DOHH2 (cell line): ENCODE measurements around the gene PIK3C2B.

Source experiments
- CTCF ChIP-seq: fragments of 200-600 bp; sonication (generic); IDR thresholded peaks from one replicate; pipeline ENCODE4 v1.5.1; 2014; ENCODE audit warnings: antibody characterized with exemption, mild to moderate bottlenecking, low read depth, low read length; ENCODE audit not compliant: poor library complexity, severe bottlenecking
- EZH2phosphoT487 ChIP-seq: fragments of 200-600 bp; sonication (generic); IDR thresholded peaks from 2 replicates; pipeline ENCODE4 v1.6.1; 2017; ENCODE audit warnings: borderline replicate concordance, mild to moderate bottlenecking, antibody characterized with exemption, low read length, moderate library complexity, mixed read lengths

GRCh38 chr1:204459706-204460105 lies 34.9 kb downstream of the PIK3C2B start:
- TF ChIP-seq CTCF = no peak
- no peak for TF ChIP-seq EZH2phosphoT487
